Mesenchymal stem cell (in vitro differentiated cells and primary cell): Measurements from ENCODE around the gene IGSF5.

ENCODE experiments used
- DNase-seq: peaks from one replicate; pipeline ENCODE4 v3.0.0-alpha.2; 2013
- H2AFZ ChIP-seq: one replicate; pipeline ENCODE4 v1.6.1; 2013; ENCODE audit warnings: low read depth, mild to moderate bottlenecking, control low read depth, inconsistent platforms, low read length, moderate library complexity
- H2AK5ac ChIP-seq: 2 replicates; pipeline ENCODE4 v1.6.1; 2013; ENCODE audit warnings: low read length, moderate library complexity, mild to moderate bottlenecking, inconsistent platforms; ENCODE audit not compliant: severe bottlenecking
- H2BK120ac ChIP-seq: one replicate; pipeline ENCODE4 v1.6.1; 2013; ENCODE audit warnings: low read depth, mild to moderate bottlenecking, inconsistent platforms, low read length, moderate library complexity
- H2BK12ac ChIP-seq, 2 experiments: one replicate each; pipeline ENCODE4 v1.6.1; 2013; ENCODE audit warnings: inconsistent platforms in 2 of 2, low read length in 2 of 2, mild to moderate bottlenecking in 2 of 2, moderate library complexity in 2 of 2, control low read depth in 1 of 2
- H2BK15ac ChIP-seq: one replicate; pipeline ENCODE4 v1.6.1; 2013; ENCODE audit warnings: mild to moderate bottlenecking, low read depth, inconsistent platforms; ENCODE audit not compliant: poor library complexity, severe bottlenecking
- H2BK5ac ChIP-seq: 2 replicates; pipeline ENCODE4 v1.6.1; 2013; ENCODE audit warnings: low read depth, mild to moderate bottlenecking, low read length, control low read depth, inconsistent platforms; ENCODE audit not compliant: poor library complexity, severe bottlenecking
- H3K14ac ChIP-seq, 2 experiments: one replicate each; pipeline ENCODE4 v1.6.1; 2013; ENCODE audit warnings: inconsistent platforms in 2 of 2, low read length in 2 of 2, control low read depth in 1 of 2, mild to moderate bottlenecking in 1 of 2, moderate library complexity in 1 of 2
- H3K18ac ChIP-seq, 2 experiments: one replicate each; pipeline ENCODE4 v1.6.1; 2013; ENCODE audit warnings: inconsistent platforms in 2 of 2, low read length in 2 of 2, control low read depth in 1 of 2, low read depth in 1 of 2, mild to moderate bottlenecking in 1 of 2
- H3K23ac ChIP-seq, 2 experiments: one replicate each; pipeline ENCODE4 v1.6.1; 2013; ENCODE audit warnings: inconsistent platforms in 2 of 2, low read length in 2 of 2, mild to moderate bottlenecking in 2 of 2, moderate library complexity in 2 of 2, control low read depth in 1 of 2
- H3K27ac ChIP-seq: 2 replicates; pipeline ENCODE4 v1.5.1; 2013; ENCODE audit warnings: mild to moderate bottlenecking, moderate library complexity, low read length, control low read depth, inconsistent platforms; ENCODE audit not compliant: poor library complexity, severe bottlenecking
- H3K27me3 ChIP-seq, 2 experiments: 2 replicates each; pipeline versions ENCODE4 v1.6.1 to v1.7.0; 2013; ENCODE audit warnings: low read length in 2 of 2, mild to moderate bottlenecking in 2 of 2, moderate library complexity in 2 of 2, control low read depth in 1 of 2, inconsistent platforms in 1 of 2; ENCODE audit not compliant: control insufficient read depth in 1 of 2, insufficient read depth in 1 of 2
- H3K36me3 ChIP-seq, 2 experiments: 2 replicates each; pipeline versions ENCODE4 v1.6.1 to v1.7.0; 2013; ENCODE audit warnings: low read length in 2 of 2, control low read depth in 1 of 2, inconsistent platforms in 1 of 2, low read depth in 1 of 2, mild to moderate bottlenecking in 1 of 2; ENCODE audit not compliant: insufficient read depth in 2 of 2, control insufficient read depth in 1 of 2
- H3K4ac ChIP-seq, 2 experiments: one replicate each; pipeline ENCODE4 v1.6.1; 2013; ENCODE audit warnings: inconsistent platforms in 2 of 2, low read length in 2 of 2, mild to moderate bottlenecking in 2 of 2, moderate library complexity in 2 of 2, control low read depth in 1 of 2, low read depth in 1 of 2
- H3K4me1 ChIP-seq: 2 replicates; pipeline ENCODE4 v1.6.1; 2013; ENCODE audit warnings: low read depth, low read length, control low read depth; ENCODE audit not compliant: control insufficient read depth, insufficient read depth
- H3K4me2 ChIP-seq: 2 replicates; pipeline ENCODE4 v1.6.1; 2013; ENCODE audit warnings: low read length, mild to moderate bottlenecking, inconsistent platforms; ENCODE audit not compliant: poor library complexity, severe bottlenecking
- H3K4me3 ChIP-seq, 2 experiments: 2 replicates each; pipeline versions ENCODE4 v1.5.1 to v1.7.0; 2013; ENCODE audit warnings: low read length in 2 of 2, mild to moderate bottlenecking in 2 of 2, control low read depth in 1 of 2, low read depth in 1 of 2; ENCODE audit not compliant: insufficient read depth in 1 of 2
- H3K79me1 ChIP-seq: replicated peaks from 2 replicates; pipeline ENCODE4 v1.6.1; 2013; ENCODE audit warnings: mild to moderate bottlenecking, control low read depth, low read length, inconsistent platforms; ENCODE audit not compliant: poor library complexity, severe bottlenecking
- H3K9ac ChIP-seq: 2 replicates; pipeline ENCODE4 v1.7.0; 2013; ENCODE audit warnings: mild to moderate bottlenecking, low read length, moderate library complexity
- H3K9me3 ChIP-seq: 2 replicates; pipeline ENCODE4 v1.7.0; 2013; ENCODE audit warnings: mild to moderate bottlenecking, low read length; ENCODE audit not compliant: control insufficient read depth
- H4K8ac ChIP-seq: one replicate; pipeline ENCODE4 v1.6.1; 2013; ENCODE audit warnings: inconsistent platforms, mild to moderate bottlenecking, low read length, moderate library complexity
- H4K91ac ChIP-seq: one replicate; pipeline ENCODE4 v1.6.1; 2013; ENCODE audit warnings: mild to moderate bottlenecking, low read length, inconsistent platforms
- WGBS: methylation state at CpG from one replicate; pipeline ENCODE4 v1.1.7; 2013; ENCODE audit warnings: mixed read lengths; 5-methylcytosine and 5-hydroxymethylcytosine counted together

IGSF5 gene

GRCh38 chr21:39776589-39776988, 31.6 kb downstream of the IGSF5 start:
- Histone ChIP-seq H2BK5ac (no peak overlapping the region), H2AK5ac (no peak overlapping the region), H3K79me1 (no peaks in the 10 kb centered on the region), H3K4me2 (no peak overlapping the region), H3K18ac (no peak overlapping the region), H2BK120ac (no peak overlapping the region), H2AFZ (no peak overlapping the region), H2BK15ac (no peak overlapping the region), H3K4me1 (no peaks in the 10 kb centered on the region), H3K9me3 (no peaks in the 10 kb centered on the region), H4K91ac (no peak overlapping the region), H3K9ac (no peak overlapping the region), H3K4ac (no peak overlapping the region), H3K4me3 (no peak overlapping the region), H3K23ac (no peak overlapping the region), H4K8ac (no peak overlapping the region), H3K14ac (no peak overlapping the region), H2BK12ac (no peak overlapping the region), H3K36me3 (no peaks in the 10 kb centered on the region), H3K27me3 (no peaks in the 10 kb centered on the region), H3K27ac (no peak overlapping the region)
- no peak for DNase-seq
- WGBS, result 25% methylated on average over 1 of the region's 3 CpGs

- H3K79me1 ChIP-seq, result no peaks in the 10 kb centered on the region
- H3K4ac ChIP-seq, result no peak overlapping the region
- H4K8ac ChIP-seq, result no peak overlapping the region
- no peak overlapping the region for H2AK5ac ChIP-seq
- no peak overlapping the region for H2BK120ac ChIP-seq
- no peak overlapping the region for H3K4me2 ChIP-seq
- H3K27me3 ChIP-seq, result no peaks in the 10 kb centered on the region
- H4K91ac ChIP-seq, result no peak overlapping the region
- no peaks in the 10 kb centered on the region for H3K36me3 ChIP-seq
- no peak overlapping the region for H2BK12ac ChIP-seq
- H3K4me3 ChIP-seq, result no peak overlapping the region
- 78% methylated on average over 2 of the region's 3 CpGs for WGBS
- H2AFZ ChIP-seq, result no peak overlapping the region
- H3K4me1 ChIP-seq, result no peaks in the 10 kb centered on the region
- H3K23ac ChIP-seq, result no peak overlapping the region
- H2BK15ac ChIP-seq, result no peak overlapping the region
- H3K9me3 ChIP-seq, result no peaks in the 10 kb centered on the region
- H3K9ac ChIP-seq, result no peak overlapping the region
- H2BK5ac ChIP-seq, result no peak overlapping the region
- no peak overlapping the region for H3K27ac ChIP-seq
- no peak overlapping the region for H3K18ac ChIP-seq
- no peak for DNase-seq
- no peak overlapping the region for H3K14ac ChIP-seq
Observed at GRCh38 chr21:39781331-39781730, 36.3 kb downstream of the IGSF5 start.

DNA sequence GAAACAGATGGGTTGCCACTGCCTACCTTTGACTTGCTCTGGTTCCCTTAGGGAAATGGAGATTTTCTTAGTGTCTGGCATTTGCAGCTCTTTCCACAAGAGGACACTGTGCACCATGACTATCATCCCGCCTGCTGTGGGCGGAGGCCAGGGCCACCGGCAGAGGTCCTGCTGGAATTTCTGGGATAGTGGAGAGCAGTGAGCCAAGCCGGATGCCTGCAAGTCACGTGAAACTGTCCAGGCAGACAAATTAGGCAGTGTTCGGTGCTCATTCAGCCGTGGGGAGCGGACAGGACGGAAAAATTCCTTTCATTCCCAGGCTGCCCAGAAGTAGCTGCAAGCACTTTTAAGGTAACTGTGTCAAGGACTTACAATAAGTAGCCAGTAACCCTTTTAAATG, 43.4 kb downstream of the IGSF5 start:
- Histone ChIP-seq H3K9ac (no peak overlapping the region), H3K27me3 (no peaks in the 10 kb centered on the region), H3K4me3 (no peak overlapping the region), H3K14ac (no peak overlapping the region), H3K23ac (no peak overlapping the region), H2BK12ac (no peak overlapping the region), H2AK5ac (no peak overlapping the region), H2AFZ (no peak overlapping the region), H3K36me3 (no peaks in the 10 kb centered on the region), H4K8ac (no peak overlapping the region), H4K91ac (no peak overlapping the region), H2BK15ac (no peak overlapping the region), H2BK5ac (no peak overlapping the region), H3K18ac (no peak overlapping the region), H3K27ac (peak overlapping the region; percentile 98), H3K4ac (no peak overlapping the region), H3K4me1 (peaks cover 4% of the 10 kb centered on the region), H3K4me2 (peak overlapping the region; percentile 31), H3K9me3 (no peaks in the 10 kb centered on the region), H2BK120ac (no peak overlapping the region), H3K79me1 (no peaks in the 10 kb centered on the region)
- 1% methylated on average over 8 of the region's 9 CpGs for WGBS
- DNase-seq, result peak; percentile 9

GRCh38 chr21:39796466-39796865, 51.5 kb downstream of the IGSF5 start:
- WGBS, result 91% methylated on average over 8 of the region's 8 CpGs
- Histone ChIP-seq H3K79me1 (no peaks in the 10 kb centered on the region), H2BK5ac (no peak overlapping the region)

More at GRCh38 chr21:39796466-39796865, 51.5 kb downstream of the IGSF5 start:
- H3K27me3 ChIP-seq, result no peaks in the 10 kb centered on the region
- H3K9ac ChIP-seq, result no peak overlapping the region
- no peak overlapping the region for H2AK5ac ChIP-seq
- DNase-seq, result no peak
- H3K36me3 ChIP-seq, result no peaks in the 10 kb centered on the region
- H3K14ac ChIP-seq, result no peak overlapping the region
- H2BK12ac ChIP-seq, result no peak overlapping the region
- H3K4me1 ChIP-seq, result no peaks in the 10 kb centered on the region
- H2BK120ac ChIP-seq, result no peak overlapping the region
- no peak overlapping the region for H4K91ac ChIP-seq
- H3K18ac ChIP-seq, result no peak overlapping the region
- H3K23ac ChIP-seq, result no peak overlapping the region
- no peak overlapping the region for H2AFZ ChIP-seq
- H3K4ac ChIP-seq, result no peak overlapping the region
- H3K9me3 ChIP-seq, result no peaks in the 10 kb centered on the region
- no peak overlapping the region for H3K4me3 ChIP-seq
- no peak overlapping the region for H3K4me2 ChIP-seq
- no peak overlapping the region for H3K27ac ChIP-seq
- no peak overlapping the region for H2BK15ac ChIP-seq
- H4K8ac ChIP-seq, result no peak overlapping the region
